CD14-positive monocyte (primary cell): ENCODE measurements around the gene CENPP. TPM values are rescaled to one million over a fixed set of nuclear protein-coding genes. Genes with fewer than 3 reads are reported as not detected.

ENCODE experiments used
- DNase-seq, 3 donors: peaks; one replicate each; pipeline ENCODE4 v3.0.0-alpha.2; 2011 to 2022
- H2AFZ ChIP-seq: 2 replicates; pipeline ENCODE4 v1.6.0; 2012; ENCODE audit warnings: mild to moderate bottlenecking, low read depth, low read length, inconsistent platforms; ENCODE audit not compliant: insufficient read depth, poor library complexity, severe bottlenecking
- H3K27ac ChIP-seq, 2 donors: 1 replicate in 1 of 2; 2 replicates in 1 of 2; pipeline ENCODE4 v1.5.1; 2012 to 2013; ENCODE audit warnings: low read length in 2 of 2, control low read depth in 1 of 2, inconsistent platforms in 1 of 2, low read depth in 1 of 2, mild to moderate bottlenecking in 1 of 2
- H3K27me3 ChIP-seq, 2 donors: one replicate each; pipeline versions ENCODE4 v1.6.0 to v1.6.1; 2011 to 2013; ENCODE audit warnings: low read length in 2 of 2; ENCODE audit not compliant: control insufficient read depth in 2 of 2, insufficient read depth in 2 of 2
- H3K36me3 ChIP-seq, 2 donors: replicated peaks in 1 of 2; 1 replicate in 1 of 2; 2 replicates in 1 of 2; pipeline versions ENCODE4 v1.5.1 to v1.6.1; 2012 to 2013; ENCODE audit warnings: low read length in 2 of 2, control low read depth in 1 of 2, inconsistent platforms in 1 of 2, mild to moderate bottlenecking in 1 of 2; ENCODE audit not compliant: insufficient read depth in 2 of 2, control insufficient read depth in 1 of 2
- H3K4me1 ChIP-seq, 2 donors: 1 replicate in 1 of 2; 2 replicates in 1 of 2; pipeline versions ENCODE4 v1.5.1 to v1.6.1; 2012 to 2013; ENCODE audit warnings: low read length in 2 of 2, control low read depth in 1 of 2, inconsistent platforms in 1 of 2, mild to moderate bottlenecking in 1 of 2, moderate library complexity in 1 of 2; ENCODE audit not compliant: insufficient read depth in 2 of 2, control insufficient read depth in 1 of 2
- H3K4me2 ChIP-seq: replicated peaks from 2 replicates; pipeline ENCODE3; 2012; ENCODE audit warnings: low read length, moderate library complexity, mild to moderate bottlenecking; ENCODE audit not compliant: poor library complexity, severe bottlenecking; ENCODE audit errors: extremely low read depth
- H3K4me3 ChIP-seq, 3 experiments: fragments of 200-600 bp in 1 of 3; sonication (generic) in 1 of 3; replicated peaks in 1 of 3; 1 replicate in 2 of 3; 2 replicates in 1 of 3; pipeline ENCODE4 v1.5.1; 2011 to 2013; ENCODE audit warnings: low read length in 3 of 3, mild to moderate bottlenecking in 3 of 3, control low read depth in 2 of 3, low read depth in 2 of 3, inconsistent platforms in 1 of 3, moderate library complexity in 1 of 3
- H3K79me2 ChIP-seq: 2 replicates; pipeline ENCODE4 v1.6.0; 2012; ENCODE audit warnings: mild to moderate bottlenecking, control low read depth, inconsistent platforms, low read length, moderate library complexity; ENCODE audit not compliant: insufficient read depth
- H3K9ac ChIP-seq: 2 replicates; pipeline ENCODE4 v1.6.0; 2017; ENCODE audit warnings: low read length, mild to moderate bottlenecking; ENCODE audit not compliant: insufficient read depth, poor library complexity, severe bottlenecking
- H3K9me3 ChIP-seq, 2 donors: replicated peaks in 1 of 2; 1 replicate in 1 of 2; 2 replicates in 1 of 2; pipeline versions ENCODE4 v1.5.1 to v1.6.1; 2012 to 2013; ENCODE audit warnings: low read length in 2 of 2, control low read depth in 1 of 2; ENCODE audit not compliant: control insufficient read depth in 1 of 2, insufficient read depth in 1 of 2
- H4K20me1 ChIP-seq: 2 replicates; pipeline ENCODE4 v1.6.0; 2012; ENCODE audit warnings: mild to moderate bottlenecking, low read length, control low read depth, moderate library complexity; ENCODE audit not compliant: insufficient read depth
- H3K27ac Mint-ChIP-seq, 7 donors: one replicate each; pipeline ENCODE4 v1.8.0; 2020; ENCODE audit warnings: mild to moderate bottlenecking in 7 of 7, mixed read lengths in 7 of 7, moderate library complexity in 6 of 7, inconsistent platforms in 2 of 7
- H3K27me3 Mint-ChIP-seq, 3 donors: one replicate each; pipeline ENCODE4 v1.8.0; 2021 to 2022; ENCODE audit warnings: low read depth in 3 of 3, mild to moderate bottlenecking in 3 of 3, mixed read lengths in 3 of 3, moderate library complexity in 3 of 3, inconsistent platforms in 1 of 3
- H3K36me3 Mint-ChIP-seq, 2 donors: one replicate each; pipeline ENCODE4 v1.8.0; 2020; ENCODE audit warnings: mixed read lengths in 2 of 2, inconsistent platforms in 1 of 2, mild to moderate bottlenecking in 1 of 2
- H3K4me1 Mint-ChIP-seq: one replicate; pipeline ENCODE4 v1.8.0; 2020; ENCODE audit warnings: mild to moderate bottlenecking, mixed read lengths
- H3K4me3 Mint-ChIP-seq, 2 donors: one replicate each; pipeline ENCODE4 v1.8.0; 2020; ENCODE audit warnings: mild to moderate bottlenecking in 2 of 2, mixed read lengths in 2 of 2, moderate library complexity in 1 of 2
- H3K9me3 Mint-ChIP-seq, 7 donors: one replicate each; pipeline ENCODE4 v1.8.0; 2020 to 2022; ENCODE audit warnings: mixed read lengths in 7 of 7, mild to moderate bottlenecking in 6 of 7, moderate library complexity in 6 of 7, inconsistent platforms in 2 of 7
- CTCF ChIP-seq: fragments of 200-600 bp; IDR thresholded peaks from one replicate; pipeline ENCODE4 v1.8.0; 2022; ENCODE audit warnings: antibody characterized with exemption, mild to moderate bottlenecking
- WGBS: methylation state at CpG from one replicate; pipeline ENCODE4 v1.1.5; 2013; ENCODE audit warnings: missing lambda C conversion rate; ENCODE audit not compliant: insufficient coverage; 5-methylcytosine and 5-hydroxymethylcytosine counted together
- intact Hi-C, 2 donors: fragments of 100-400 bp; cut with micrococcal nuclease; formaldehyde crosslinking; loops; one replicate each; pipeline versions ENCODE4 v1.15.0 to v1.15.1; 2023
- polyA plus RNA-seq, 3 donors: library from polyadenylated mRNA; depleted of rRNA in 1 of 3; unstranded in 2 of 3; stranded (reverse) in 1 of 3; fragments of 300-500 nt in 2 of 3; fragments of >200 nt in 1 of 3; fragmentation: Illumina TruSeq in 2 of 3; gene quantifications; 1 replicate in 2 of 3; 2 replicates in 1 of 3; pipeline ENCODE4 v1.2.3, GENCODE V29; 2012 to 2021

Gene CENPP
- polyA plus RNA-seq, 3 donors = 0.50 to 1.1 (median 1.1) TPM

GRCh38 chr9:92478783-92479182, 153.0 kb downstream of the CENPP start:
- no peak for TF ChIP-seq CTCF
- Histone ChIP-seq H3K36me3 (no peaks in the 10 kb centered on the region), H4K20me1 (no peaks in the 10 kb centered on the region), H3K79me2 (no peaks in the 10 kb centered on the region), H3K27me3 (no peaks in the 10 kb centered on the region), H3K4me2 (no peak overlapping the region), H3K4me1 (no peaks in the 10 kb centered on the region), H3K4me3 (no peak overlapping the region), H3K9ac (no peak overlapping the region), H3K27ac (no peak overlapping the region), H2AFZ (no peak overlapping the region), H3K9me3 (no peaks in the 10 kb centered on the region)
- DNase-seq = no peak
- Mint-ChIP-seq H3K4me1 (peaks cover 4% of the 10 kb centered on the region), H3K4me3 (no peak overlapping the region), H3K27me3 (no peaks in the 10 kb centered on the region), H3K36me3 (peaks cover 0 to 3% of the 10 kb centered on the region in 2 donors), H3K27ac (no peak overlapping the region), H3K9me3 (peaks cover 0 to 2% (median 0%) of the 10 kb centered on the region in 7 donors)
- intact Hi-C loops = no loop called here
- 83% methylated on average over 6 of the region's 7 CpGs for WGBS

- Mint-ChIP-seq H3K4me3 (no peak overlapping the region), H3K27me3 (no peaks in the 10 kb centered on the region), H3K4me1 (peaks cover 4% of the 10 kb centered on the region), H3K27ac (no peak overlapping the region), H3K36me3 (peaks cover 0 to 3% of the 10 kb centered on the region in 2 donors), H3K9me3 (peaks cover 0 to 2% (median 0%) of the 10 kb centered on the region in 7 donors)
- no peak for TF ChIP-seq CTCF
- Histone ChIP-seq H3K9me3 (no peaks in the 10 kb centered on the region), H4K20me1 (no peaks in the 10 kb centered on the region), H3K27ac (no peak overlapping the region), H3K4me3 (no peak overlapping the region), H3K4me1 (no peaks in the 10 kb centered on the region), H3K36me3 (no peaks in the 10 kb centered on the region), H3K9ac (no peak overlapping the region), H2AFZ (no peak overlapping the region), H3K4me2 (no peak overlapping the region), H3K27me3 (no peaks in the 10 kb centered on the region), H3K79me2 (no peaks in the 10 kb centered on the region)
- intact Hi-C loops = no loop called here
- no peak for DNase-seq
These were observed 153.6 kb downstream of the CENPP start for GRCh38 chr9:92479346-92479745.
